WTC11 (cell line): ENCODE measurements around the gene CMTM7. TPM values are rescaled to one million over a fixed set of nuclear protein-coding genes. Genes with fewer than 3 reads are reported as not detected.

ENCODE experiments used
- ATAC-seq: fragments of 200-7000 bp; cut with Tn5 transposase; 2 replicates; pipeline ENCODE4 v1.10.0; 2021; ENCODE audit warnings: mild to moderate bottlenecking, moderate library complexity
- CTCF ChIA-PET: fragments of 300-600 bp; sonication (Branson Sonifier 250); formaldehyde crosslinking; loops from one replicate; lab custom pipeline; 2021; ENCODE audit warnings: antibody characterized with exemption; lab: Charles Lee
- POLR2A ChIA-PET: fragments of 350-600 bp; sonication (Branson Sonifier 250); formaldehyde crosslinking; loops from one replicate; lab custom pipeline; 2021; ENCODE audit warnings: antibody characterized with exemption; lab: Charles Lee
- DNase-seq: peaks from one replicate; pipeline ENCODE4 v3.0.0; 2021; ENCODE audit warnings: low spot score
- H3K27ac Mint-ChIP-seq: 2 replicates; pipeline ENCODE4 v1.8.0; 2021; ENCODE audit warnings: mixed read lengths
- H3K27me3 Mint-ChIP-seq: 2 replicates; pipeline ENCODE4 v1.8.0; 2021; ENCODE audit warnings: low read depth, mild to moderate bottlenecking, moderate library complexity, mixed read lengths
- H3K36me3 Mint-ChIP-seq: 2 replicates; pipeline ENCODE4 v1.8.0; 2021; ENCODE audit warnings: mixed read lengths
- H3K4me1 Mint-ChIP-seq: 2 replicates; pipeline ENCODE4 v1.8.0; 2022; ENCODE audit warnings: mixed read lengths
- H3K4me3 Mint-ChIP-seq: 2 replicates; pipeline ENCODE4 v1.8.0; 2021; ENCODE audit warnings: mild to moderate bottlenecking, moderate library complexity, mixed read lengths
- H3K9me3 Mint-ChIP-seq: 2 replicates; pipeline ENCODE4 v1.8.0; 2021; ENCODE audit warnings: mixed read lengths
- KAT7 ChIP-seq: sonication (generic); formaldehyde crosslinking; IDR thresholded peaks from 2 replicates; pipeline ENCODE4 v1.8.1; 2023; ENCODE audit warnings: missing genetic modification reagents, mild to moderate bottlenecking, borderline replicate concordance
- TCF7 ChIP-seq: sonication (generic); formaldehyde crosslinking; IDR thresholded peaks from 2 replicates; pipeline ENCODE4 v1.8.0; 2022; ENCODE audit warnings: mild to moderate bottlenecking, low read depth, missing genetic modification reagents, moderate library complexity
- ZBTB21 ChIP-seq: sonication (generic); formaldehyde crosslinking; IDR thresholded peaks from 2 replicates; pipeline ENCODE4 v1.8.1; 2023; ENCODE audit warnings: mild to moderate bottlenecking, missing genetic modification reagents, borderline replicate concordance
- ZNF263 ChIP-seq: sonication (generic); formaldehyde crosslinking; IDR thresholded peaks from 2 replicates; pipeline ENCODE4 v1.8.1; 2022; ENCODE audit warnings: low read depth, mild to moderate bottlenecking, moderate library complexity, missing genetic modification reagents
- ZNF317 ChIP-seq: sonication (generic); formaldehyde crosslinking; IDR thresholded peaks from 2 replicates; pipeline ENCODE4 v1.8.1; 2023; ENCODE audit warnings: low read depth, mild to moderate bottlenecking, moderate library complexity, missing genetic modification reagents, borderline replicate concordance
- total RNA-seq: library from RNA; stranded (reverse); gene quantifications from 3 replicates; pipeline ENCODE4 v1.2.3, GENCODE V29; 2021
- TF ChIP-seq, protein P1 (sequence below): sonication (generic); formaldehyde crosslinking; IDR thresholded peaks from 2 replicates; pipeline ENCODE4 v1.8.0; 2022; ENCODE audit warnings: mild to moderate bottlenecking, missing genetic modification reagents
- TF ChIP-seq, protein P2 (sequence below): fragments of 200-600 bp; IDR thresholded peaks from 2 replicates; pipeline ENCODE4 v1.8.0; 2022; ENCODE audit warnings: antibody characterized with exemption
- TF ChIP-seq, protein P3 (sequence below): sonication (generic); formaldehyde crosslinking; IDR thresholded peaks from 2 replicates; pipeline ENCODE4 v1.8.1; 2023; ENCODE audit warnings: mild to moderate bottlenecking, missing genetic modification reagents, borderline replicate concordance
- TF ChIP-seq, protein P4 (sequence below): sonication (generic); formaldehyde crosslinking; IDR thresholded peaks from 2 replicates; pipeline ENCODE4 v1.8.1; 2022; ENCODE audit warnings: low read depth, mild to moderate bottlenecking, moderate library complexity, missing genetic modification reagents, borderline replicate concordance
- TF ChIP-seq, protein P5 (sequence below): fragments of 250-450 bp; sonication (Bioruptor Pico); IDR thresholded peaks from 2 replicates; pipeline ENCODE4 v1.9.0; 2021; ENCODE audit warnings: mild to moderate bottlenecking, borderline replicate concordance

Gene CMTM7
- total RNA-seq, 1 experiment from 2014 or later = 23.4 TPM

DNA sequence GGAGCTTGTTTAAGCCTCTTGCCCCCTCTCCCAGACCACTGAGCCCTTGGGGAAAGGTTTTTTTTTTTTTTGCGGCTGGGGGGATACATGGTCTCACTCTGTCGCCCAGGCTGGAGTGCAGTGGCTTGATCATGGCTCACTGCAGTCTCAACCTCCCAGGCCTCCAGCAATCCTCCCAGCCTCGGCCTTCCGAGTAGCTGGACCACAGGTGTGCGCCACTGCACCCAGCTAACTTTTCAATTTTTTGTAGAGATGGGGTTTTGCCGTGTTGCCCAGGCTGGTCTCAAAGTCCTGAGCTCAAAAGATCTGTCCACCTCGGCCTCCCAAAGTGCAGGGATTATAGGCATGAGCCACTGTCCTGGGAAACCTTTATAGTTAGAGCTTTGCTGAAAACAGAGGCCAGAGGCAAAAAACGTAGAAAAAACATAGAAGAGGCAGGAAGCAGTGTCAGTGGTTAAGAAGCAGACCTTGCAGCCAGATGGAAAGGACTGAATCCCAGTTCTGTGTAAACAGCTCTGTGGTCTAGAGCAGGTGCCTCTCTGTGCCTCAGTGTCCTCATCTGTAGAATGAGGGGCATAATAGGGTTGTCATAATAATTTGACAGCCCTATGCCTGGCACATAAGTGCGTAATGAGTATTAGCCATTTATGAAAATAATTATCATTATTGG, 33.1 kb downstream of the CMTM7 start:
- Mint-ChIP-seq H3K36me3 (peaks cover 3% of the 10 kb centered on the region), H3K4me3 (no peak overlapping the region), H3K9me3 (peaks cover 3% of the 10 kb centered on the region), H3K27ac (no peak overlapping the region)
- no peak for DNase-seq
- TF ChIP-seq, protein P1, sequence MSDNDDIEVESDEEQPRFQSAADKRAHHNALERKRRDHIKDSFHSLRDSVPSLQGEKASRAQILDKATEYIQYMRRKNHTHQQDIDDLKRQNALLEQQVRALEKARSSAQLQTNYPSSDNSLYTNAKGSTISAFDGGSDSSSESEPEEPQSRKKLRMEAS (CRISPR knock-in tag) = no peak
- TF ChIP-seq, protein P2, sequence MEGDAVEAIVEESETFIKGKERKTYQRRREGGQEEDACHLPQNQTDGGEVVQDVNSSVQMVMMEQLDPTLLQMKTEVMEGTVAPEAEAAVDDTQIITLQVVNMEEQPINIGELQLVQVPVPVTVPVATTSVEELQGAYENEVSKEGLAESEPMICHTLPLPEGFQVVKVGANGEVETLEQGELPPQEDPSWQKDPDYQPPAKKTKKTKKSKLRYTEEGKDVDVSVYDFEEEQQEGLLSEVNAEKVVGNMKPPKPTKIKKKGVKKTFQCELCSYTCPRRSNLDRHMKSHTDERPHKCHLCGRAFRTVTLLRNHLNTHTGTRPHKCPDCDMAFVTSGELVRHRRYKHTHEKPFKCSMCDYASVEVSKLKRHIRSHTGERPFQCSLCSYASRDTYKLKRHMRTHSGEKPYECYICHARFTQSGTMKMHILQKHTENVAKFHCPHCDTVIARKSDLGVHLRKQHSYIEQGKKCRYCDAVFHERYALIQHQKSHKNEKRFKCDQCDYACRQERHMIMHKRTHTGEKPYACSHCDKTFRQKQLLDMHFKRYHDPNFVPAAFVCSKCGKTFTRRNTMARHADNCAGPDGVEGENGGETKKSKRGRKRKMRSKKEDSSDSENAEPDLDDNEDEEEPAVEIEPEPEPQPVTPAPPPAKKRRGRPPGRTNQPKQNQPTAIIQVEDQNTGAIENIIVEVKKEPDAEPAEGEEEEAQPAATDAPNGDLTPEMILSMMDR = no peak
- TF ChIP-seq KAT7 (CRISPR knock-in tag) (no peak), ZNF317 (no peak), ZNF263 (CRISPR knock-in tag) (no peak), ZBTB21 (no peak), TCF7 (CRISPR knock-in tag) (no peak)
- TF ChIP-seq, protein P3, sequence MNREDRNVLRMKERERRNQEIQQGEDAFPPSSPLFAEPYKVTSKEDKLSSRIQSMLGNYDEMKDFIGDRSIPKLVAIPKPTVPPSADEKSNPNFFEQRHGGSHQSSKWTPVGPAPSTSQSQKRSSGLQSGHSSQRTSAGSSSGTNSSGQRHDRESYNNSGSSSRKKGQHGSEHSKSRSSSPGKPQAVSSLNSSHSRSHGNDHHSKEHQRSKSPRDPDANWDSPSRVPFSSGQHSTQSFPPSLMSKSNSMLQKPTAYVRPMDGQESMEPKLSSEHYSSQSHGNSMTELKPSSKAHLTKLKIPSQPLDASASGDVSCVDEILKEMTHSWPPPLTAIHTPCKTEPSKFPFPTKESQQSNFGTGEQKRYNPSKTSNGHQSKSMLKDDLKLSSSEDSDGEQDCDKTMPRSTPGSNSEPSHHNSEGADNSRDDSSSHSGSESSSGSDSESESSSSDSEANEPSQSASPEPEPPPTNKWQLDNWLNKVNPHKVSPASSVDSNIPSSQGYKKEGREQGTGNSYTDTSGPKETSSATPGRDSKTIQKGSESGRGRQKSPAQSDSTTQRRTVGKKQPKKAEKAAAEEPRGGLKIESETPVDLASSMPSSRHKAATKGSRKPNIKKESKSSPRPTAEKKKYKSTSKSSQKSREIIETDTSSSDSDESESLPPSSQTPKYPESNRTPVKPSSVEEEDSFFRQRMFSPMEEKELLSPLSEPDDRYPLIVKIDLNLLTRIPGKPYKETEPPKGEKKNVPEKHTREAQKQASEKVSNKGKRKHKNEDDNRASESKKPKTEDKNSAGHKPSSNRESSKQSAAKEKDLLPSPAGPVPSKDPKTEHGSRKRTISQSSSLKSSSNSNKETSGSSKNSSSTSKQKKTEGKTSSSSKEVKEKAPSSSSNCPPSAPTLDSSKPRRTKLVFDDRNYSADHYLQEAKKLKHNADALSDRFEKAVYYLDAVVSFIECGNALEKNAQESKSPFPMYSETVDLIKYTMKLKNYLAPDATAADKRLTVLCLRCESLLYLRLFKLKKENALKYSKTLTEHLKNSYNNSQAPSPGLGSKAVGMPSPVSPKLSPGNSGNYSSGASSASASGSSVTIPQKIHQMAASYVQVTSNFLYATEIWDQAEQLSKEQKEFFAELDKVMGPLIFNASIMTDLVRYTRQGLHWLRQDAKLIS (CRISPR knock-in tag) = no peak
- TF ChIP-seq, protein P4, sequence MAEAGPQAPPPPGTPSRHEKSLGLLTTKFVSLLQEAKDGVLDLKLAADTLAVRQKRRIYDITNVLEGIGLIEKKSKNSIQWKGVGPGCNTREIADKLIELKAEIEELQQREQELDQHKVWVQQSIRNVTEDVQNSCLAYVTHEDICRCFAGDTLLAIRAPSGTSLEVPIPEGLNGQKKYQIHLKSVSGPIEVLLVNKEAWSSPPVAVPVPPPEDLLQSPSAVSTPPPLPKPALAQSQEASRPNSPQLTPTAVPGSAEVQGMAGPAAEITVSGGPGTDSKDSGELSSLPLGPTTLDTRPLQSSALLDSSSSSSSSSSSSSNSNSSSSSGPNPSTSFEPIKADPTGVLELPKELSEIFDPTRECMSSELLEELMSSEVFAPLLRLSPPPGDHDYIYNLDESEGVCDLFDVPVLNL (CRISPR knock-in tag) = no peak
- TF ChIP-seq, protein P5, sequence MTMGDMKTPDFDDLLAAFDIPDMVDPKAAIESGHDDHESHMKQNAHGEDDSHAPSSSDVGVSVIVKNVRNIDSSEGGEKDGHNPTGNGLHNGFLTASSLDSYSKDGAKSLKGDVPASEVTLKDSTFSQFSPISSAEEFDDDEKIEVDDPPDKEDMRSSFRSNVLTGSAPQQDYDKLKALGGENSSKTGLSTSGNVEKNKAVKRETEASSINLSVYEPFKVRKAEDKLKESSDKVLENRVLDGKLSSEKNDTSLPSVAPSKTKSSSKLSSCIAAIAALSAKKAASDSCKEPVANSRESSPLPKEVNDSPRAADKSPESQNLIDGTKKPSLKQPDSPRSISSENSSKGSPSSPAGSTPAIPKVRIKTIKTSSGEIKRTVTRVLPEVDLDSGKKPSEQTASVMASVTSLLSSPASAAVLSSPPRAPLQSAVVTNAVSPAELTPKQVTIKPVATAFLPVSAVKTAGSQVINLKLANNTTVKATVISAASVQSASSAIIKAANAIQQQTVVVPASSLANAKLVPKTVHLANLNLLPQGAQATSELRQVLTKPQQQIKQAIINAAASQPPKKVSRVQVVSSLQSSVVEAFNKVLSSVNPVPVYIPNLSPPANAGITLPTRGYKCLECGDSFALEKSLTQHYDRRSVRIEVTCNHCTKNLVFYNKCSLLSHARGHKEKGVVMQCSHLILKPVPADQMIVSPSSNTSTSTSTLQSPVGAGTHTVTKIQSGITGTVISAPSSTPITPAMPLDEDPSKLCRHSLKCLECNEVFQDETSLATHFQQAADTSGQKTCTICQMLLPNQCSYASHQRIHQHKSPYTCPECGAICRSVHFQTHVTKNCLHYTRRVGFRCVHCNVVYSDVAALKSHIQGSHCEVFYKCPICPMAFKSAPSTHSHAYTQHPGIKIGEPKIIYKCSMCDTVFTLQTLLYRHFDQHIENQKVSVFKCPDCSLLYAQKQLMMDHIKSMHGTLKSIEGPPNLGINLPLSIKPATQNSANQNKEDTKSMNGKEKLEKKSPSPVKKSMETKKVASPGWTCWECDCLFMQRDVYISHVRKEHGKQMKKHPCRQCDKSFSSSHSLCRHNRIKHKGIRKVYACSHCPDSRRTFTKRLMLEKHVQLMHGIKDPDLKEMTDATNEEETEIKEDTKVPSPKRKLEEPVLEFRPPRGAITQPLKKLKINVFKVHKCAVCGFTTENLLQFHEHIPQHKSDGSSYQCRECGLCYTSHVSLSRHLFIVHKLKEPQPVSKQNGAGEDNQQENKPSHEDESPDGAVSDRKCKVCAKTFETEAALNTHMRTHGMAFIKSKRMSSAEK (CRISPR knock-in tag) = no peak
- TF ChIP-seq, all 79 proteins: peak for 0
- H3K4me1 Mint-ChIP-seq = peaks cover 31% of the 10 kb centered on the region
- no peak for ATAC-seq
- ChIA-PET POLR2A (interaction anchor here (2.1 kb wide), 1 partner anchor 24 kb away, joined by 6 read pairs; no protein-coding TSS in a partner anchor), CTCF (interaction anchor here (0.7 to 6.6 kb wide), 6 partner anchors 43 to 185 kb away, joined by 3 to 48 read pairs (median 4); no protein-coding TSS in a partner anchor)
- no peaks in the 10 kb centered on the region for H3K27me3 Mint-ChIP-seq
